Epithelial cell of esophagus (primary cell): ENCODE results near the gene SLIT3.
A peak's percentile ranks its signal among the peaks of the same experiment; 100 is the strongest.

Experiments used
- DNase-seq: peaks from one replicate; pipeline ENCODE4 v3.0.0; 2010; ENCODE audit warnings: low read depth
- H3K4me3 ChIP-seq: 2 replicates; pipeline ENCODE4 v1.5.1; 2011; ENCODE audit warnings: mild to moderate bottlenecking, low read length, control low read depth
- TF ChIP-seq, protein P1 (sequence below): IDR thresholded peaks from 2 replicates; pipeline ENCODE4 v1.5.1; 2011; ENCODE audit warnings: low read depth, mild to moderate bottlenecking, low read length, control low read depth, inconsistent platforms; ENCODE audit not compliant: insufficient read depth; ENCODE audit errors: missing control alignments

The SLIT3 gene

DNA sequence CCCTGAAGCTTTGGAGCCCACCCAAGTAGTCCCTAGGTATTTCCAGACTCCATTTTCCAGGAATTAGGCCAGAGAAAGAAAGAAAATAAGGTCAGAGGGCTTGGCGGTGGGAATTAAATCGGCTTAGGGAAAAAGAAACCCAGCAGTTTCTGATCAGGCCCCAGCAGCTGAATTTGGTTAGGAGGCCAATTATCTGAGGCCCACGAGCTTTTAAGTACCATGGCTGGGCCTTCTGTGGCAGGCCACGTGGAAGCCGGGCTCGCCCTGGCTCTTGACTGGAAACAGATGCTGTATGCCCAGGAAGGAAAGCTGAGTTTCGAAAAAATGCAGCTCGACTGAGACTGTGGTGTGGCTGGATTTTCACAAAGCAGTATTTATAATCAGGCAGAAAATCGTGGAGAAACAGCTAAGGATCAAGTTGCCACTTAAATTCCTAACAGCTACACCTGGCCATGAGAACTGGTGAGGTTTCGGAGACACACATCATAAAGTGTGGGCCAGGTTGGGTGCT is 646.7 kb downstream of the SLIT3 start:
- TF ChIP-seq, protein P1, sequence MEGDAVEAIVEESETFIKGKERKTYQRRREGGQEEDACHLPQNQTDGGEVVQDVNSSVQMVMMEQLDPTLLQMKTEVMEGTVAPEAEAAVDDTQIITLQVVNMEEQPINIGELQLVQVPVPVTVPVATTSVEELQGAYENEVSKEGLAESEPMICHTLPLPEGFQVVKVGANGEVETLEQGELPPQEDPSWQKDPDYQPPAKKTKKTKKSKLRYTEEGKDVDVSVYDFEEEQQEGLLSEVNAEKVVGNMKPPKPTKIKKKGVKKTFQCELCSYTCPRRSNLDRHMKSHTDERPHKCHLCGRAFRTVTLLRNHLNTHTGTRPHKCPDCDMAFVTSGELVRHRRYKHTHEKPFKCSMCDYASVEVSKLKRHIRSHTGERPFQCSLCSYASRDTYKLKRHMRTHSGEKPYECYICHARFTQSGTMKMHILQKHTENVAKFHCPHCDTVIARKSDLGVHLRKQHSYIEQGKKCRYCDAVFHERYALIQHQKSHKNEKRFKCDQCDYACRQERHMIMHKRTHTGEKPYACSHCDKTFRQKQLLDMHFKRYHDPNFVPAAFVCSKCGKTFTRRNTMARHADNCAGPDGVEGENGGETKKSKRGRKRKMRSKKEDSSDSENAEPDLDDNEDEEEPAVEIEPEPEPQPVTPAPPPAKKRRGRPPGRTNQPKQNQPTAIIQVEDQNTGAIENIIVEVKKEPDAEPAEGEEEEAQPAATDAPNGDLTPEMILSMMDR = no peak
- DNase-seq = no peak

DNA sequence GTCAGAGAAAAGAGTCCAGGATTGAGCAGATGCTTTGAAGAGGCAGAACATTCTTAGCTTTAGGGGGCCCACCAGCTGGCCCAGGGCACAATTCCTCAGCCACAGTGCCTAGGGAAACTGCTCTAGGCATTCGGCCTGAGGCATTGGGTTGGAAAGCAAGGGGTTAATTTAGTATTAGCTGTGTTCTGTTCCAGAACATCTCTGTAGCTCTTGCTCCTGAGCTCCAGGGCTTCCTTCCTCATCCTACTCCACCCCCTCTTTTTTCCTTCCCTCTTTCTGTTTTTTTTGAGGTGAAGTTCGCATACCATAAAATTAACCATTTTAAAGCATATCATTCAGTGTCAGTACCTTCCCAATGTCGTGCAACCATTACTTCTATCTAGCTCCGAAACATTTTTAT is 647.3 kb downstream of the SLIT3 start:
- DNase-seq = no peak
- no peak overlapping the region for H3K4me3 ChIP-seq
- TF ChIP-seq, protein P1 = no peak

More for the DNA sequence above, 646.7 kb downstream of the SLIT3 start:
- H3K4me3 ChIP-seq = no peak overlapping the region

DNA sequence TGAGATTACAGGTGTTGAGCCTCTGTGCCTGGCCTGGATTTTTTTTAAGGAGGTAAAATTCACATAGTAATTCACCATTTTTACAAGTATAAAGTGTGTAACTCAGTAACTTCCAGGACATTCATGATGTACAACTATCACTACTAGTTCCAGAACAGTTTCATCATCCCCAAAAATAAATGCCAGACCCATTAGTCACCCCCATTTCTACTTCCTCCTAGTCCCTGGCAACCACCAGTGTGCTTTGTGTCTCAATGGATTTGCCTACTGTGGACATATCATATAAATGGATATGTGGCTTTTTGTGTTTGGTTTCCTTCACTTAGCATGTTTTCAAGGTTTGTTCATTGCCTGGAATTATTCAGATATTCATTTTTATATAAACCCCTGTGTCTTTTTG is 649.3 kb downstream of the SLIT3 start:
- DNase-seq = peak; percentile 83
- H3K4me3 ChIP-seq = no peak overlapping the region
- TF ChIP-seq, protein P1 = no peak

DNA sequence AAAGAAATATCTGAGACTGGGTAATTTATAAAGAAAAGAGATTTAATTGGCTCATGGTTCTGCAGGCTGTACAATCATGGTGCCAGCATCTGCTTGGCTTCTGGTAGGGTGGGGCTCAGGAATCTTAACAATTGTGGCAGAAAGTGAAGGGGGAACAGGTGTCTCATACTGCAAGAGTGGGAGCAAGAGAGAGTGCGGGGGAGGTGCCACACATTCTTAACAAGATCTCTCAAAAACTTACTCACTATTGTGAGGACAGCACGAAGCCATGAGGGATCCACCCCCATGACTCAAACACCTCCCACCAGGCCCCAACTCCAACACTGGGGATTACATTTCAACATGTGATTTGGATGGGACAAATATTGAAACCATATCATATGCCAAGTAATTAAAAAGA is 651.6 kb downstream of the SLIT3 start:
- TF ChIP-seq, protein P1 = no peak
- no peak overlapping the region for H3K4me3 ChIP-seq
- DNase-seq = peak; percentile 43

DNA sequence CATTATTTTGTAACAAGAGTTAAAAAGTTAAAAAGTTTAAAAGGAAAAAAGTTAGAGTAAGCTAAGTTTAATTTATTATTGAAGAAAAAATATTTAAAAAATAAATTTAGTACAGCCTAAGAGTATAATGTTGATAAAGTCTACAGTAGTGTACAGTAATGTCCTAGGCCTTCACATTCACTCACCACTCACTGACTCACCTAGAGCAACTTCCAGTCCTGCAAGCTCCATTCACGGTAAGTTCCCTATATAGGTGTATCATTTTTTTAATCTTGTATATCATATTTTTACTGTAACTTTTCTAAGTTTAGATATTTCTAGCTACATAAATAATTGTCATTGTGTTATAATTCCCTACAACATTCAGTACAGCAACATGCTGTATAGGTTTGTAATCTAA is 652.4 kb downstream of the SLIT3 start:
- DNase-seq = peak; percentile 57
- TF ChIP-seq, protein P1 = no peak
- H3K4me3 ChIP-seq = no peak overlapping the region

DNA sequence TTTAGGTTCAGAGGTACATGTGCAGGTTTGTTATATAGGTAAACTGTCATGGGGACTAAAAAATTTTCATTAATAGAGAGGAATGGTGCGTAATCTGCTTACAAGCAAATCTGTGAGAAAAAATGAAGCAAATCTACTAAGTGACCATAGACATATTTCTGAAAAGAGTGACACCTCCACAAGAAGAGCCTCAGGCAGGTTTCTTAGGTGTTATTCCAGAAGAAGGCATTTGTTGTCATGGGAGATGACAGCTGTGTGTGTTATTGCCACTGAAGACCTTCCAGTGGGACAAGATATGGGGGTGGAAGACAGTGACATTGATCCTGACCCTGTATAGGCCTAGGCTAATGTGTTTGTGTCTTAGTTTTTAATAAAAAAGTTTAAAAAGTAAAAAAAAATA is 652.9 kb downstream of the SLIT3 start:
- no peak for DNase-seq
- H3K4me3 ChIP-seq = no peak overlapping the region
- TF ChIP-seq, protein P1 = no peak

DNA sequence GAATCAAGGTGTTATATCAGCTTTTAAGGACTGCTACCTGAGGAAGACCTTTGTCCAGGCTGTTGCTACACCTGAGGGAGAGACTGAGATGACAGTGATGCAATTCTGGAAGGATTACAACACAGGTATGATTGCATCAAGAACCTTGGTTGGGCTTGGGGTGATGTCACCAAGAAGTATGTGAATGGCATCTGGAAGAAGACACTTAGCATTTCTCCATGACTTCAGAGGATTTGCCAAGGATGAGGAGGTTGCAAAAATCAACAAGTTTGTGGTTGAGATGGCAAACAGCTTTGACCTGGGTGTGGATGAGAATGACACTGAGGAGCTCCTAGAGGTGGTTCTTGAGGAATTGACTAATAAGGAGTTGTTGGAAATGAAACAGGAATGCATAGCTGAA is 653.9 kb downstream of the SLIT3 start:
- DNase-seq = peak; percentile 99
- TF ChIP-seq, protein P1 = no peak
- no peak overlapping the region for H3K4me3 ChIP-seq
